ENCODE data around the gene RGS4. TPM values are rescaled to one million over a fixed set of nuclear protein-coding genes. Genes with fewer than 3 reads are reported as not detected.

Gene RGS4
- total RNA-seq (10 to 100 TPM; 11.9 to 22.1 TPM), polyA plus RNA-seq (10 to 100 TPM; 29.3 to 42.1 TPM)
- long read RNA-seq, donor 1, transcript RGS4-203 (5 exons, 3,200 nt) = major isoform, 9 of 14 reads
- long read RNA-seq, donor 1, partial matches to known transcripts = 2 of 14 reads
- long read RNA-seq, donor 1, other reads (novel, unspliced or antisense) = 1 of 14 reads
- long read RNA-seq, donor 2, transcript RGS4-203 (5 exons, 3,200 nt) = major isoform, 5 of 5 reads
- long read RNA-seq, donor 2, partial matches to known transcripts = 0 of 5 reads
- long read RNA-seq, donor 2, other reads (novel, unspliced or antisense) = 0 of 5 reads

DNA sequence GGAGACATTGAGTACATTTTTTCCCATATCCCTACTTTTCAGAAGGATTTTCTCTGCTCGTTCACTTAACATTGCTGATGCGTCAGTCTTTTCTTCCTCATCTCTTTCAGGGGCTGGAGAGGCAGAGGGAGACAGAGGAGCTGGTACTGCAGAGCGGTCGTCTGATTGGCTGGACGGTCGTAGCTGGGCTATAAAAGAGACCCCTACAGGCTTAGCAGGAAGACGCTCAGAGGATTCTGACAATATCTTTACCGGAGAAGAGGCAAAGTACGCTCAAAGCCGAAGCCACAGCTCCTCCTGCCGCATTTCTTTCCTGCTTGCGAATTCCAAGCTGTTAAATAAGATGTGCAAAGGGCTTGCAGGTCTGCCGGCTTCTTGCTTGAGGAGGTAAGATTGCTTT lies at the start of gene RGS4:
Gene RGS4, plus strand, starts transcription at position 220 of the 400 bp plus-strand sequence. Its CDS starts 124 bp downstream, at position 344.
- H3K9me3 ChIP-seq (ENCODE audit: control insufficient read depth, low read length) = no peaks in the 10 kb centered on the region
- peak within 1 kb of the TSS; percentile 86 to 98 for H3K4me3 ChIP-seq (ENCODE audit: low read length in 2 of 2)
- peaks cover 4 to 6% of the 10 kb centered on the region in 2 donors for H3K4me1 ChIP-seq (ENCODE audit: control insufficient read depth in 1 of 2, insufficient read depth in 2 of 2, low read length in 2 of 2)
- peak within 1 kb of the TSS in 1 of 2 donors; percentile 71 for H3K27ac ChIP-seq (ENCODE audit: low read depth in 1 of 2, low read length in 2 of 2)
- intact Hi-C loops (cut with DNase I) = loop anchor here (2.0 to 5.0 kb wide), 3 partner anchors 190 to 248 kb away; no protein-coding TSS in a partner anchor
- peaks cover 0 to 2% of the 10 kb centered on the region in 2 donors for H3K36me3 ChIP-seq (ENCODE audit: control insufficient read depth in 1 of 2, insufficient read depth in 2 of 2, low read length in 1 of 2)
- WGBS, 2 donors = 0 to 2% methylated on average over 13 of the region's 13 CpGs
- ATAC-seq (ENCODE audit: low FRiP score) = peak; percentile 90
- peak; percentile 75 to 79 for DNase-seq
- no peaks in the 10 kb centered on the region for H3K27me3 ChIP-seq (ENCODE audit: control insufficient read depth in 1 of 2, insufficient read depth in 2 of 2, low read length in 1 of 2)

- Histone ChIP-seq H3K27ac (ENCODE audit: low read depth in 1 of 2, low read length in 2 of 2) (no peak overlapping the region), H3K27me3 (ENCODE audit: control insufficient read depth in 1 of 2, insufficient read depth in 2 of 2, low read length in 1 of 2) (no peaks in the 10 kb centered on the region), H3K4me1 (ENCODE audit: control insufficient read depth in 1 of 2, insufficient read depth in 2 of 2, low read length in 2 of 2) (no peaks in the 10 kb centered on the region), H3K36me3 (ENCODE audit: control insufficient read depth in 1 of 2, insufficient read depth in 2 of 2, low read length in 1 of 2) (no peaks in the 10 kb centered on the region), H3K9me3 (ENCODE audit: control insufficient read depth, low read length) (peaks cover 2% of the 10 kb centered on the region), H3K4me3 (ENCODE audit: low read length in 2 of 2) (no peak overlapping the region)
- intact Hi-C loops (cut with DNase I) = no loop called here
- DNase-seq = no peak
- no peak for ATAC-seq (ENCODE audit: low FRiP score)
Measured at GRCh38 chr1:163022129-163022528, 47.0 kb upstream of the RGS4 start.

GRCh38 chr1:163027610-163028009 lies 41.6 kb upstream of the RGS4 start:
- no peak overlapping the region for H3K27ac ChIP-seq (ENCODE audit: low read depth in 1 of 2, low read length in 2 of 2)
- H3K4me3 ChIP-seq (ENCODE audit: low read length in 2 of 2) = no peak overlapping the region
- H3K9me3 ChIP-seq (ENCODE audit: control insufficient read depth, low read length) = peaks cover 2% of the 10 kb centered on the region
- no peaks in the 10 kb centered on the region for H3K4me1 ChIP-seq (ENCODE audit: control insufficient read depth in 1 of 2, insufficient read depth in 2 of 2, low read length in 2 of 2)
- H3K27me3 ChIP-seq (ENCODE audit: control insufficient read depth in 1 of 2, insufficient read depth in 2 of 2, low read length in 1 of 2) = no peaks in the 10 kb centered on the region
- intact Hi-C loops (cut with DNase I) = no loop called here
- ATAC-seq (ENCODE audit: low FRiP score) (no peak), DNase-seq (no peak)
- H3K36me3 ChIP-seq (ENCODE audit: control insufficient read depth in 1 of 2, insufficient read depth in 2 of 2, low read length in 1 of 2) = no peaks in the 10 kb centered on the region

- WGBS, 2 donors = 80 to 87% methylated on average over 5 of the region's 5 CpGs
- Histone ChIP-seq H3K27me3 (ENCODE audit: control insufficient read depth in 1 of 2, insufficient read depth in 2 of 2, low read length in 1 of 2) (no peaks in the 10 kb centered on the region), H3K27ac (ENCODE audit: low read depth in 1 of 2, low read length in 2 of 2) (no peak overlapping the region), H3K4me3 (ENCODE audit: low read length in 2 of 2) (no peak overlapping the region), H3K9me3 (ENCODE audit: control insufficient read depth, low read length) (no peaks in the 10 kb centered on the region), H3K36me3 (ENCODE audit: control insufficient read depth in 1 of 2, insufficient read depth in 2 of 2, low read length in 1 of 2) (no peaks in the 10 kb centered on the region), H3K4me1 (ENCODE audit: control insufficient read depth in 1 of 2, insufficient read depth in 2 of 2, low read length in 2 of 2) (no peaks in the 10 kb centered on the region)
- no peak for DNase-seq
- no peak for ATAC-seq (ENCODE audit: low FRiP score)
- intact Hi-C loops (cut with DNase I) = no loop called here
Measured at GRCh38 chr1:163029901-163030300, 39.3 kb upstream of the RGS4 start.

DNA sequence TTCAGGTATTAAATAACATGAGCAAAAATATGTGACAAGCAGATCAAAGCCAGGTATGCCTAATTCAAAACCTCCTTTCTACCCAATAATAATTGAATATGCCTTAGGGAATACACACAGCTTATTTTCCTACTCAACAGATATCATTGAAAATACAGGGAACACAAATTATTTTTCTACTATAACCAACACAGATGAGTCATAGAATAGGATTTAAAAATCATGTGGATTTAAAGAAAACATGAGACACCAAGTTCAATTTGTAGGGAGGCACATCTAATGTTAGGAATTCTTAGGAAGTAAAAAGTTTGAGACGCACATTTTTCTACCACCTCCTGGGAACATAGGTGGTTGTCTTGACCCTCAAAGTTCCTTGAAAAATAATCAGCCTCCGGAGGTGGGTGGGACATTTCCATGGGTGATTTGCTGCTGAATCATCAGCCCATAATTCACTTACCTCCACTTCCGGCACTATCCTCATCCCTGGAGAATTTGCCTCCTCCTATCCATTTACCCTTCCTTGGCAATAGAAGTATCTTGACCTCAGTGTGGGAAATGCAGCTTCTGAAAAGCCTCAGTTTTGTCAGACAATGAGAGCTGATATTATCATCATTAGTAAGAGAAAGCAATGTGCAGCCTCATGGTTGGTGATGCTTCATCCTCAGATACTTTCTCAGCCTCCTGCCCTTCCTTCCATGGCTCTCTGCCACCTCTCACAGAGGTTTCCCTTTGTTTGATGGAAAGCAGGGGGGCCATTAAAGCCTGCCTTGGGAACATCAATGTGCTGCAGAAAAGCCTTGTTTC lies 33.5 kb upstream of the RGS4 start:
- no peak for DNase-seq
- H3K4me3 ChIP-seq (ENCODE audit: low read length in 2 of 2) = no peak overlapping the region
- no peak overlapping the region for H3K27ac ChIP-seq (ENCODE audit: low read depth in 1 of 2, low read length in 2 of 2)
- H3K36me3 ChIP-seq (ENCODE audit: control insufficient read depth in 1 of 2, insufficient read depth in 2 of 2, low read length in 1 of 2) = peaks cover 0 to 2% of the 10 kb centered on the region in 2 donors
- 65 to 73% methylated on average over 3 of the region's 3 CpGs for WGBS, 2 donors
- H3K9me3 ChIP-seq (ENCODE audit: control insufficient read depth, low read length) = no peaks in the 10 kb centered on the region
- intact Hi-C loops (cut with DNase I) = no loop called here
- no peaks in the 10 kb centered on the region for H3K4me1 ChIP-seq (ENCODE audit: control insufficient read depth in 1 of 2, insufficient read depth in 2 of 2, low read length in 2 of 2)
- no peaks in the 10 kb centered on the region for H3K27me3 ChIP-seq (ENCODE audit: control insufficient read depth in 1 of 2, insufficient read depth in 2 of 2, low read length in 1 of 2)
- no peak for ATAC-seq (ENCODE audit: low FRiP score)

GRCh38 chr1:163036671-163037070 lies 32.5 kb upstream of the RGS4 start:
- intact Hi-C loops (cut with DNase I) = no loop called here

DNA sequence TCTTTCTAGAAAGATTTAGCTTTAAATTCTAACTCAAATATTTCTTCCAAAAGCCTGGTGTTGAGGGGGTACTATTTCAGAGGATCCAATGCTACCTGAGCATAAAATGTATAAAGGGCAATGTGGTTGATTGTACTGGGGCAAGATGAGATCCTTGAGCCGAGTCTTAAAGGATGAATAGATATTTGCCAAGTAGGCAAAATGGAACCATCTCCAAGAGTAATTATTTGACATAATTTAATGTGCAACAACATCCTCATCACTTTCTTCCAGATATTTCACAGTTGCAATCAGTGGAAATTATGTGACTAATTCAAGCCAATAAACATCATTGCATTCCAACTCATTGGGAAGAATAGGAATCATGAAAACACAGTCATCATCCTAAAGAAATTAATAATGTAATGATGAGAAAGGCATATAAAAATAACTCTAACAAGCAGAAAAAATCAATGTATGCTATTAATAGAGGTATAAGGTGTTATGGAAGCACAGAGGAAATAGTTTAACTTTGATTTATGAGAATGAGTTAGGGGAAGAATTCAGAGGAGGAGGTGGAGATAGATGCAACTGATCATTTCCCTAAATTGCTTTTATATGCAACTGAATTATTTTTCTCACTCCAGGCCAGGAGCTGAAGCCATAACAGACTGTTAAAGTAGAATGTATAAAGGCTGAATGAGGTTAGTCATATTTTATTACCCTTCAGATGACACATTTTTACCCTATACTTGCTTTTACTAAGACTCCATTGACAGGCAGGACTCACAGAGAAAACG lies 30.0 kb upstream of the RGS4 start:
- Histone ChIP-seq H3K4me1 (ENCODE audit: control insufficient read depth in 1 of 2, insufficient read depth in 2 of 2, low read length in 2 of 2) (no peaks in the 10 kb centered on the region), H3K27ac (ENCODE audit: low read depth in 1 of 2, low read length in 2 of 2) (no peak overlapping the region), H3K9me3 (ENCODE audit: control insufficient read depth, low read length) (no peaks in the 10 kb centered on the region), H3K36me3 (ENCODE audit: control insufficient read depth in 1 of 2, insufficient read depth in 2 of 2, low read length in 1 of 2) (peaks cover 0 to 2% of the 10 kb centered on the region in 2 donors), H3K4me3 (ENCODE audit: low read length in 2 of 2) (no peak overlapping the region), H3K27me3 (ENCODE audit: control insufficient read depth in 1 of 2, insufficient read depth in 2 of 2, low read length in 1 of 2) (no peaks in the 10 kb centered on the region)
- no peak for DNase-seq
- intact Hi-C loops (cut with DNase I) = no loop called here
- 89 to 93% methylated on average over 2 of the region's 2 CpGs for WGBS, 2 donors
- no peak for ATAC-seq (ENCODE audit: low FRiP score)

More at GRCh38 chr1:163036671-163037070, 32.5 kb upstream of the RGS4 start:
- Histone ChIP-seq H3K9me3 (ENCODE audit: control insufficient read depth, low read length) (no peaks in the 10 kb centered on the region), H3K27ac (ENCODE audit: low read depth in 1 of 2, low read length in 2 of 2) (no peak overlapping the region), H3K27me3 (ENCODE audit: control insufficient read depth in 1 of 2, insufficient read depth in 2 of 2, low read length in 1 of 2) (no peaks in the 10 kb centered on the region), H3K4me1 (ENCODE audit: control insufficient read depth in 1 of 2, insufficient read depth in 2 of 2, low read length in 2 of 2) (no peaks in the 10 kb centered on the region), H3K4me3 (ENCODE audit: low read length in 2 of 2) (no peak overlapping the region), H3K36me3 (ENCODE audit: control insufficient read depth in 1 of 2, insufficient read depth in 2 of 2, low read length in 1 of 2) (peaks cover 0 to 2% of the 10 kb centered on the region in 2 donors)
- 47 to 51% methylated on average over 1 of the region's 1 CpG for WGBS, 2 donors
- ATAC-seq (ENCODE audit: low FRiP score) (no peak), DNase-seq (no peak)

DNA sequence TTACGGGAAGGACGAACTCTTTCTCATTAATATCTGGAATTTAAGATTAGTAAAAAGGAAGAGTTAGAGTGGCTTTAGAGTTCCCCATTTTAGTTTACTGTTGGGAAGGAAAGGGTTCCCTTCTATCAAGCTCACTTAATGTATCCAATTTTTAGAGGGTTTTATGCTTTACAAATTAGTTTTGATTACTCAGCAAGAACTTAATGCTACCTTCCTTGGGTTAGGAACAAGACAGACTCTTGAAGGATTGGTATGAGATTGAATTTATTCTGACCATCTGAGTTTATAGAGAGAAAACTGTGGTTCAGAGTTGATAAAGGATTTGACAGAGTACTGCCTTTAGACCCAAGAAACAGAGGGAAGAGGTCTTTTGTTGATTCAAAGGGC lies 29.5 kb upstream of the RGS4 start:
- Histone ChIP-seq H3K36me3 (ENCODE audit: control insufficient read depth in 1 of 2, insufficient read depth in 2 of 2, low read length in 1 of 2) (peaks cover 0 to 2% of the 10 kb centered on the region in 2 donors), H3K27ac (ENCODE audit: low read depth in 1 of 2, low read length in 2 of 2) (no peak overlapping the region), H3K4me1 (ENCODE audit: control insufficient read depth in 1 of 2, insufficient read depth in 2 of 2, low read length in 2 of 2) (no peaks in the 10 kb centered on the region), H3K9me3 (ENCODE audit: control insufficient read depth, low read length) (no peaks in the 10 kb centered on the region), H3K27me3 (ENCODE audit: control insufficient read depth in 1 of 2, insufficient read depth in 2 of 2, low read length in 1 of 2) (no peaks in the 10 kb centered on the region), H3K4me3 (ENCODE audit: low read length in 2 of 2) (no peak overlapping the region)
- intact Hi-C loops (cut with DNase I) = no loop called here
- WGBS, 2 donors = 94 to 98% methylated on average over 2 of the region's 2 CpGs
- no peak for ATAC-seq (ENCODE audit: low FRiP score)
- DNase-seq = no peak

Measured in aorta (tissue), 5 donors.